ENCODE measurements around the gene KANSL2. TPM values are rescaled to one million over a fixed set of nuclear protein-coding genes. Genes with fewer than 3 reads are reported as not detected.

The KANSL2 gene
- total and polyA plus RNA-seq, 2 of the 4 experiments (the other 2 are of a cell fraction), result 25.2 to 47.5 TPM

DNA sequence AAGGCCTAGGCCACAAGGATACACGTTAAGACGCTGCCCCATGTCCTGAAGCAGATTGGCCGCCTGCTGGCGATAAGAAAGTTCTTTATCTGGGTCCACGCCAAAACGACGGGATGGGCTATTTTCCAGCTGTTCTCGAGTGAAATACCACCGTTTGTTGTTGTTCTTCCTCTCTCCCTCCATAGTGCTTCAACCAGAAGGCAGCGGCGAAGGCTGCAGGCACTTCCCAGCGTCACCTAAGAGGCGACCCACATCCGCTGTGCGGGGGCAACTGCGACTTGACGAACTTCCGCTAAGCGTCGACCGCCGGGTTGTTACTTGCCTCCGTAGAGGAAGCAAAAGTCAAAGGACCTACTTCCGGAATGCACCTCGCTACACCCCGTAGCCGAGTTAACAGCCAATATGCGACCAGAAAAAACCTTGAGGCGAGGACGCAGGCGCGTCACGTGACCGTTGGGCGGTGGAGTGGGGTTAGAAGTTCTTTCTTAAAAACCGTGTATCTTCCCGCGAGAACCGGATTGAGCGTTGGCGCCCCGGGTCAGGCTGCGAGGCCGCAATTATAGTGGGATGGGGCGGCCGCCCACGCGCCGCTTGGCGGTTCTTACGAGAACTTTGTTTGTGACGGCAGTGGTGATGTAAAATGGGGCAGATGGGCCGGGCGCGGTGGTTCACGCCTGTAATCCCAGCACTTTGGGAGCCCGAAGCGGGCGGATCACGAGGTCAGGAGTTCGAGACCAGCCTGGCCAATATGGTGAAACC, 34.6 kb upstream of the KANSL2 start, which contains the start of gene CCNT1 (continued):
- TF ChIP-seq, protein P1, sequence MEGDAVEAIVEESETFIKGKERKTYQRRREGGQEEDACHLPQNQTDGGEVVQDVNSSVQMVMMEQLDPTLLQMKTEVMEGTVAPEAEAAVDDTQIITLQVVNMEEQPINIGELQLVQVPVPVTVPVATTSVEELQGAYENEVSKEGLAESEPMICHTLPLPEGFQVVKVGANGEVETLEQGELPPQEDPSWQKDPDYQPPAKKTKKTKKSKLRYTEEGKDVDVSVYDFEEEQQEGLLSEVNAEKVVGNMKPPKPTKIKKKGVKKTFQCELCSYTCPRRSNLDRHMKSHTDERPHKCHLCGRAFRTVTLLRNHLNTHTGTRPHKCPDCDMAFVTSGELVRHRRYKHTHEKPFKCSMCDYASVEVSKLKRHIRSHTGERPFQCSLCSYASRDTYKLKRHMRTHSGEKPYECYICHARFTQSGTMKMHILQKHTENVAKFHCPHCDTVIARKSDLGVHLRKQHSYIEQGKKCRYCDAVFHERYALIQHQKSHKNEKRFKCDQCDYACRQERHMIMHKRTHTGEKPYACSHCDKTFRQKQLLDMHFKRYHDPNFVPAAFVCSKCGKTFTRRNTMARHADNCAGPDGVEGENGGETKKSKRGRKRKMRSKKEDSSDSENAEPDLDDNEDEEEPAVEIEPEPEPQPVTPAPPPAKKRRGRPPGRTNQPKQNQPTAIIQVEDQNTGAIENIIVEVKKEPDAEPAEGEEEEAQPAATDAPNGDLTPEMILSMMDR (conservative IDR thresholded peaks at IDR 0.05; ENCODE audit: low read depth, low read length), result peak; percentile 20; the same call in 1 of the 2 replicates

GRCh38 chr12:48716168-48716492, 34.1 kb upstream of the KANSL2 start:
- POLR2A ChIA-PET (ENCODE audit: unreplicated experiment), result no interaction called here

More at GRCh38 chr12:48716168-48716492, 34.1 kb upstream of the KANSL2 start:
- Histone ChIP-seq H3K9ac (ENCODE audit: low read depth, low read length) (peak overlapping the region; percentile 94), H3K9me3 (ENCODE audit: control insufficient read depth, insufficient read depth, low read length) (no peaks in the 10 kb centered on the region), H3K23ac (ENCODE audit: low read depth, low read length) (peak overlapping the region; percentile 91), H2BK20ac (ENCODE audit: low read depth, low read length) (no peak overlapping the region), H2AFZ (replicated peaks; ENCODE audit: low read length, poor library complexity) (peak overlapping the region; percentile 90), H3K4ac (ENCODE audit: low read depth, low read length) (peak overlapping the region; percentile 93), H3K56ac (ENCODE audit: extremely low read depth, insufficient read depth, low read length) (peak overlapping the region; percentile 95), H2BK5ac (ENCODE audit: low read depth, low read length, poor library complexity, severe bottlenecking) (peak overlapping the region; percentile 77), H2AK5ac (ENCODE audit: low read depth, low read length) (peak overlapping the region; percentile 79; the same call in 1 of the 2 replicates), H3K18ac (ENCODE audit: low read depth, low read length) (peak overlapping the region; percentile 42; the same call in 1 of the 2 replicates), H3K4me1 (ENCODE audit: control insufficient read depth, insufficient read depth, low read length) (peaks cover 3% of the 10 kb centered on the region; the same call in 1 of the 2 replicates), H4K5ac (ENCODE audit: low read depth, low read length) (peak overlapping the region; percentile 80), H3K14ac (replicated peaks; ENCODE audit: low read depth, low read length) (peak overlapping the region; percentile 94), H2BK15ac (ENCODE audit: low read depth, low read length) (no peak overlapping the region), H3K9me1 (ENCODE audit: insufficient read depth, low read length) (peaks cover 9% of the 10 kb centered on the region; the same call in 1 of the 2 replicates), H3K4me2 (ENCODE audit: low read depth, low read length) (peak overlapping the region; percentile 88), H3K27me3 (ENCODE audit: control insufficient read depth, insufficient read depth, low read length) (no peaks in the 10 kb centered on the region), H3K79me1 (ENCODE audit: low read depth in 1 of 2, low read length in 2 of 2) (peaks cover 7 to 34% of the 10 kb centered on the region in 2 experiments; a peak in 3 of 4 replicates), H3K4me3 (ENCODE audit: insufficient read depth, low read depth, low read length) (peak overlapping the region; percentile 69), H4K20me1 (ENCODE audit: insufficient read depth, low read length) (peaks cover 18% of the 10 kb centered on the region; the same call in 1 of the 2 replicates), H2BK120ac (ENCODE audit: low read depth, low read length) (no peak overlapping the region), H4K8ac (ENCODE audit: low read depth in 2 of 2, low read length in 2 of 2) (peak overlapping the region; percentile 58 to 96), H2AK9ac (replicated peaks; ENCODE audit: low read depth, low read length, poor library complexity) (peak overlapping the region; percentile 90), H4K91ac (ENCODE audit: insufficient read depth, low read depth, low read length) (peak overlapping the region; percentile 79), H3K36me3 (ENCODE audit: control insufficient read depth, insufficient read depth, low read length) (peaks cover 14% of the 10 kb centered on the region), H3K27ac (ENCODE audit: insufficient read depth, low read length) (peak overlapping the region; percentile 85)
- CTCF ChIA-PET, result interaction anchor here (0.6 to 1.0 kb wide), 2 partner anchors 15 to 79 kb away, joined by 3 read pairs; no protein-coding TSS in a partner anchor
- 0% methylated on average over 5 of the region's 17 CpGs; no CpG with 5 or more reads in 1 of the 2 experiments for WGBS, 2 experiments (ENCODE audit: extremely low coverage in 2 of 2, insufficient read length in 1 of 2)
- no peak for DNase-seq
- ATAC-seq (ENCODE audit: low read depth), result no peak
- TSS peak; percentile 55 for BruUV-seq (replicated peaks)
- TF ChIP-seq, protein P1 (conservative IDR thresholded peaks at IDR 0.05; ENCODE audit: low read depth, low read length), result no peak
- no peak for TF ChIP-seq RCOR1 (IDR thresholded peaks at IDR 0.05; ENCODE audit: insufficient replicate concordance, low read length)
- in situ Hi-C loops (cut with MboI; ENCODE audit: low sequenced_read_pairs), result no loop called here
- intact Hi-C loops (cut with micrococcal nuclease), result no loop called here
- dilution Hi-C loops (cut with HindIII; ENCODE audit: low sequenced_read_pairs, unreplicated experiment), result no loop called here

All from IMR-90 (cell line).